PC-3 (cell line): Measurements from ENCODE around the gene RASAL1.

Source experiments
- CTCF ChIP-seq: fragments of 300-600 bp; sonication (generic); conservative IDR thresholded peaks from 2 replicates; pipeline ENCODE4 v1.5.1; 2017; ENCODE audit warnings: antibody characterized with exemption, low read depth, mild to moderate bottlenecking, low read length
- EZH2 ChIP-seq: fragments of 300-600 bp; sonication (generic); IDR thresholded peaks from one replicate; pipeline ENCODE4 v1.6.1; 2017; ENCODE audit warnings: antibody characterized with exemption, mild to moderate bottlenecking, low read length; ENCODE audit not compliant: unreplicated experiment

- TF ChIP-seq EZH2 (no peak), CTCF (no peak)
Observed at GRCh38 chr12:113146999-113147398, 11.4 kb upstream of the RASAL1 start.
